ENCODE data around the gene GH1. TPM values are rescaled to one million over a fixed set of nuclear protein-coding genes. Genes with fewer than 3 reads are reported as not detected.

The GH1 gene
- total RNA-seq, 1 experiment from 2014 or later = not detected

DNA sequence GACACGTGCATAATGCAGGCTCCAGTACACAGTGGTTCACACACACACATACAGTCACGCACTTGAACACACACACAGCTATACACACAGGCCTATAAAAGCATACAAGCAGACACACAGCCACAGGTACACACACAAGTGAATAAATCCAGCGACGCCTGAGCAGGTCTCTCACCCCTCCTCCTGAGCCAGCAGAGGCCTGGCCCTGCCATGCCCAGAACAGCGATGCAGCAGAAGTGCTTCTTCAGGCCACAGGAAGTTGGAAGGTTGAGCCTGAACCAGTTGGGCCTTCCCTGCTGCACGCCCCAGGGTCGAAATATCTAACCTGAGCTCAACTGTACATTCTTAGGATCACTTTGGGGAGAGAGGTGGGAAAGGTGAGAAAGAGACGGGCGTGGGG lies 20.8 kb upstream of the GH1 start:
- H3K36me3 ChIP-seq (ENCODE audit: control insufficient read depth in 1 of 2, insufficient read depth in 2 of 2, low read length in 2 of 2) = no peaks in the 10 kb centered on the region
- intact Hi-C loops (cut with micrococcal nuclease) = no loop called here
- H4K20me1 ChIP-seq (ENCODE audit: insufficient read depth) = no peaks in the 10 kb centered on the region
- POLR2A ChIA-PET = no interaction called here
- no peak overlapping the region for H2AFZ ChIP-seq (ENCODE audit: low read depth, low read length, poor library complexity, severe bottlenecking)
- H3K27me3 ChIP-seq (ENCODE audit: insufficient read depth, low read length) = no peaks in the 10 kb centered on the region
- CTCF ChIA-PET = interaction anchor here (0.7 to 1.3 kb wide), 4 partner anchors 9 to 22 kb away, joined by 3 to 8 read pairs (median 4); partner anchors contain the start of gene GH1
- no peaks in the 10 kb centered on the region for H3K79me2 ChIP-seq (ENCODE audit: insufficient read depth, low read length)
- no peak overlapping the region for H3K9ac ChIP-seq (ENCODE audit: low read length)
- H3K9me2 ChIP-seq (ENCODE audit: insufficient read depth) = no peaks in the 10 kb centered on the region
- no peaks in the 10 kb centered on the region for H3K9me3 ChIP-seq (ENCODE audit: control insufficient read depth in 1 of 2, insufficient read depth in 1 of 2, low read depth in 1 of 2, low read length in 2 of 2)
- TF ChIP-seq FOSL1 (IDR thresholded peaks at IDR 0.05; ENCODE audit: low read depth) = no peak
- no peak for TF ChIP-seq CEBPB (IDR thresholded peaks at IDR 0.05; ENCODE audit: low read depth)
- no peak for TF ChIP-seq ELF1 (IDR thresholded peaks at IDR 0.05; ENCODE audit: borderline replicate concordance, low read depth)
- no peak for TF ChIP-seq JUND (IDR thresholded peaks at IDR 0.05)
- no peak for TF ChIP-seq ZFX (IDR thresholded peaks at IDR 0.05)
- TF ChIP-seq SP1 (IDR thresholded peaks at IDR 0.05; ENCODE audit: low read depth) = no peak
- TF ChIP-seq EZH2 (IDR thresholded peaks at IDR 0.05) = no peak
- no peak for TF ChIP-seq EGR1 (IDR thresholded peaks at IDR 0.05; ENCODE audit: low read depth)
- TF ChIP-seq YY1 (IDR thresholded peaks at IDR 0.05; ENCODE audit: extremely low read depth, insufficient replicate concordance, low read depth, low read length) = no peak
- no peak for TF ChIP-seq TCF7L2 (IDR thresholded peaks at IDR 0.05; ENCODE audit: borderline replicate concordance, extremely low read depth, insufficient read depth, insufficient read length)
- no peak for TF ChIP-seq SIN3A (IDR thresholded peaks at IDR 0.05; ENCODE audit: low read depth)
- TF ChIP-seq, protein P1, sequence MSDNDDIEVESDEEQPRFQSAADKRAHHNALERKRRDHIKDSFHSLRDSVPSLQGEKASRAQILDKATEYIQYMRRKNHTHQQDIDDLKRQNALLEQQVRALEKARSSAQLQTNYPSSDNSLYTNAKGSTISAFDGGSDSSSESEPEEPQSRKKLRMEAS (IDR thresholded peaks at IDR 0.05) = no peak
- TF ChIP-seq POLR2A (IDR thresholded peaks at IDR 0.05; ENCODE audit: borderline replicate concordance, extremely low read depth, insufficient read depth, insufficient read length) = no peak
- TF ChIP-seq SRF (IDR thresholded peaks at IDR 0.05; ENCODE audit: low read depth) = no peak
- TF ChIP-seq, protein P2, sequence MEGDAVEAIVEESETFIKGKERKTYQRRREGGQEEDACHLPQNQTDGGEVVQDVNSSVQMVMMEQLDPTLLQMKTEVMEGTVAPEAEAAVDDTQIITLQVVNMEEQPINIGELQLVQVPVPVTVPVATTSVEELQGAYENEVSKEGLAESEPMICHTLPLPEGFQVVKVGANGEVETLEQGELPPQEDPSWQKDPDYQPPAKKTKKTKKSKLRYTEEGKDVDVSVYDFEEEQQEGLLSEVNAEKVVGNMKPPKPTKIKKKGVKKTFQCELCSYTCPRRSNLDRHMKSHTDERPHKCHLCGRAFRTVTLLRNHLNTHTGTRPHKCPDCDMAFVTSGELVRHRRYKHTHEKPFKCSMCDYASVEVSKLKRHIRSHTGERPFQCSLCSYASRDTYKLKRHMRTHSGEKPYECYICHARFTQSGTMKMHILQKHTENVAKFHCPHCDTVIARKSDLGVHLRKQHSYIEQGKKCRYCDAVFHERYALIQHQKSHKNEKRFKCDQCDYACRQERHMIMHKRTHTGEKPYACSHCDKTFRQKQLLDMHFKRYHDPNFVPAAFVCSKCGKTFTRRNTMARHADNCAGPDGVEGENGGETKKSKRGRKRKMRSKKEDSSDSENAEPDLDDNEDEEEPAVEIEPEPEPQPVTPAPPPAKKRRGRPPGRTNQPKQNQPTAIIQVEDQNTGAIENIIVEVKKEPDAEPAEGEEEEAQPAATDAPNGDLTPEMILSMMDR (IDR thresholded peaks at IDR 0.05 in 2 of 3, conservative IDR thresholded peaks at IDR 0.05 in 1 of 3; ENCODE audit: borderline replicate concordance in 1 of 3, insufficient read depth in 1 of 3, low read depth in 2 of 3, low read length in 2 of 3) = no peak
- TF ChIP-seq, protein P3, sequence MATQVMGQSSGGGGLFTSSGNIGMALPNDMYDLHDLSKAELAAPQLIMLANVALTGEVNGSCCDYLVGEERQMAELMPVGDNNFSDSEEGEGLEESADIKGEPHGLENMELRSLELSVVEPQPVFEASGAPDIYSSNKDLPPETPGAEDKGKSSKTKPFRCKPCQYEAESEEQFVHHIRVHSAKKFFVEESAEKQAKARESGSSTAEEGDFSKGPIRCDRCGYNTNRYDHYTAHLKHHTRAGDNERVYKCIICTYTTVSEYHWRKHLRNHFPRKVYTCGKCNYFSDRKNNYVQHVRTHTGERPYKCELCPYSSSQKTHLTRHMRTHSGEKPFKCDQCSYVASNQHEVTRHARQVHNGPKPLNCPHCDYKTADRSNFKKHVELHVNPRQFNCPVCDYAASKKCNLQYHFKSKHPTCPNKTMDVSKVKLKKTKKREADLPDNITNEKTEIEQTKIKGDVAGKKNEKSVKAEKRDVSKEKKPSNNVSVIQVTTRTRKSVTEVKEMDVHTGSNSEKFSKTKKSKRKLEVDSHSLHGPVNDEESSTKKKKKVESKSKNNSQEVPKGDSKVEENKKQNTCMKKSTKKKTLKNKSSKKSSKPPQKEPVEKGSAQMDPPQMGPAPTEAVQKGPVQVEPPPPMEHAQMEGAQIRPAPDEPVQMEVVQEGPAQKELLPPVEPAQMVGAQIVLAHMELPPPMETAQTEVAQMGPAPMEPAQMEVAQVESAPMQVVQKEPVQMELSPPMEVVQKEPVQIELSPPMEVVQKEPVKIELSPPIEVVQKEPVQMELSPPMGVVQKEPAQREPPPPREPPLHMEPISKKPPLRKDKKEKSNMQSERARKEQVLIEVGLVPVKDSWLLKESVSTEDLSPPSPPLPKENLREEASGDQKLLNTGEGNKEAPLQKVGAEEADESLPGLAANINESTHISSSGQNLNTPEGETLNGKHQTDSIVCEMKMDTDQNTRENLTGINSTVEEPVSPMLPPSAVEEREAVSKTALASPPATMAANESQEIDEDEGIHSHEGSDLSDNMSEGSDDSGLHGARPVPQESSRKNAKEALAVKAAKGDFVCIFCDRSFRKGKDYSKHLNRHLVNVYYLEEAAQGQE (IDR thresholded peaks at IDR 0.05; ENCODE audit: low read depth) = no peak
- TF ChIP-seq, protein P4, sequence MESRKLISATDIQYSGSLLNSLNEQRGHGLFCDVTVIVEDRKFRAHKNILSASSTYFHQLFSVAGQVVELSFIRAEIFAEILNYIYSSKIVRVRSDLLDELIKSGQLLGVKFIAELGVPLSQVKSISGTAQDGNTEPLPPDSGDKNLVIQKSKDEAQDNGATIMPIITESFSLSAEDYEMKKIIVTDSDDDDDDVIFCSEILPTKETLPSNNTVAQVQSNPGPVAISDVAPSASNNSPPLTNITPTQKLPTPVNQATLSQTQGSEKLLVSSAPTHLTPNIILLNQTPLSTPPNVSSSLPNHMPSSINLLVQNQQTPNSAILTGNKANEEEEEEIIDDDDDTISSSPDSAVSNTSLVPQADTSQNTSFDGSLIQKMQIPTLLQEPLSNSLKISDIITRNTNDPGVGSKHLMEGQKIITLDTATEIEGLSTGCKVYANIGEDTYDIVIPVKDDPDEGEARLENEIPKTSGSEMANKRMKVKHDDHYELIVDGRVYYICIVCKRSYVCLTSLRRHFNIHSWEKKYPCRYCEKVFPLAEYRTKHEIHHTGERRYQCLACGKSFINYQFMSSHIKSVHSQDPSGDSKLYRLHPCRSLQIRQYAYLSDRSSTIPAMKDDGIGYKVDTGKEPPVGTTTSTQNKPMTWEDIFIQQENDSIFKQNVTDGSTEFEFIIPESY (IDR thresholded peaks at IDR 0.05; ENCODE audit: extremely low read depth, insufficient replicate concordance, low read length) = no peak
- no TSS peak for BruUV-seq (replicated peaks)
- no peaks in the 10 kb centered on the region for H3K4me1 ChIP-seq (ENCODE audit: control insufficient read depth in 1 of 2, insufficient read depth in 2 of 2, low read length in 2 of 2)
- H3K4me3 ChIP-seq (replicated peaks in 1 of 2; ENCODE audit: low read depth in 1 of 2, low read length in 2 of 2) = no peak overlapping the region
- no peak for DNase-seq (ENCODE audit: low read depth, low spot score)
- RAD21 ChIA-PET (ENCODE audit: low non-redundant PET in 1 of 2, low total read pairs in 2 of 2, uncharacterized antibody in 2 of 2, unreplicated experiment in 2 of 2) = no interaction called here
- H3K4me2 ChIP-seq (ENCODE audit: low read length) = no peak overlapping the region
- no peak overlapping the region for H3K27ac ChIP-seq (ENCODE audit: low read depth, low read length)
- ATAC-seq = no peak
